ENCODE measurements around the gene UAP1L1. TPM values are rescaled to one million over a fixed set of nuclear protein-coding genes. Genes with fewer than 3 reads are reported as not detected.

Gene UAP1L1
- polyA plus RNA-seq, 1 donor from 2014 or later = 0.21 TPM

DNA sequence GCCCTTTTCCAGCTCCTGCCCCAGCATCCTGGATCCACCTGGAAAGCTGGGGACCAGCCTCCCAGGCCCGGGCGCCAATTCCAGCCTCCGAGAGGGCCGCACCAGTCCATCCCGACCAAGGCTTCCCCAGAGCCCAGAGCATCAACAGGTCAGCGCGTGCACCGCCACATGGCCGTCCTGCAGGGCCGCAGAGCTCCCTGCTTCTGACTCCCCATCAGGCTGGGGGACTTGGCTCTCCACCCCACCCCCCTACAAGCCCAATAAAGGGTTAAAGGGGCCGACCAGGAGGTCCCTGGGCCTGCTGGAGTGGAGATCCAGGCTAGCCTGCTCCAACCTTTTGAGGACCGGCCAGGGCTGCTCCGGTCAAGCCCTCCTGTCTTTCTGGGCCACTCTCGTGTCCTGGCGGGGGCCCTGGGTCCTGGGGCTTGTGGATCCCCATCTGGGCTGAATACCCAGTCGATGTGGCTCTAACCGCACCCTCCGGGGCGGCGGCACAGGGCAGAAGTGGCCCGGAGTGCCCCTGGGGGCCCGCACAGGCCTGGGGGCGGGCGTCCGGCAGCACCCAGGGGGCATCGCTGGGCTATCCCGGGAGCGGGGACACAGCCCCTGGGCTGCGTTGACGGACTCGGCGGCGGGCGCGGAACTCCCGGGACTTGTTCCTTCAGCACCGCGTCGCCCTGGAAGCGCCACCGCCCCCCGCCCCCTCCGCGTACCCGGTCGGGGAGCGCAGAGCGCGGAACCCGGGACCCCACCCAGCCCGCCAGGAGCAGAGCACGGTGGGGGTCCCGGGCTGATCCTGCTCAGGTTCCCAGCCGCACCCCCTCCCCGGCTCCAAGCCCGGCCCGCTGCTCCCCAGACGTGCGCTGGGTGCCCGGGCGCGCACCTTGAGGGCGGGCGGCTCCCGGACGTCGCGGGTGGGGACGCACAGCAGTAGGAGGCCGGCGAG, 24.0 kb upstream of the UAP1L1 start:
- no peak overlapping the region for H3K9ac ChIP-seq (ENCODE audit: low read length)
- TF ChIP-seq TAF1 (IDR thresholded peaks at IDR 0.05; ENCODE audit: low read depth) (no peak), POLR2AphosphoS5 (IDR thresholded peaks at IDR 0.05) (no peak), EZH2 (IDR thresholded peaks at IDR 0.05; ENCODE audit: borderline replicate concordance, insufficient read depth, low read length, poor library complexity, severe bottlenecking) (peak; percentile 21), MXI1 (conservative IDR thresholded peaks at IDR 0.05; ENCODE audit: poor library complexity, severe bottlenecking) (no peak), EP300 (conservative IDR thresholded peaks at IDR 0.05; ENCODE audit: poor library complexity, severe bottlenecking) (no peak), RAD21 (conservative IDR thresholded peaks at IDR 0.05) (no peak), SMC3 (conservative IDR thresholded peaks at IDR 0.05; ENCODE audit: poor library complexity) (no peak)
- TF ChIP-seq, protein P1, sequence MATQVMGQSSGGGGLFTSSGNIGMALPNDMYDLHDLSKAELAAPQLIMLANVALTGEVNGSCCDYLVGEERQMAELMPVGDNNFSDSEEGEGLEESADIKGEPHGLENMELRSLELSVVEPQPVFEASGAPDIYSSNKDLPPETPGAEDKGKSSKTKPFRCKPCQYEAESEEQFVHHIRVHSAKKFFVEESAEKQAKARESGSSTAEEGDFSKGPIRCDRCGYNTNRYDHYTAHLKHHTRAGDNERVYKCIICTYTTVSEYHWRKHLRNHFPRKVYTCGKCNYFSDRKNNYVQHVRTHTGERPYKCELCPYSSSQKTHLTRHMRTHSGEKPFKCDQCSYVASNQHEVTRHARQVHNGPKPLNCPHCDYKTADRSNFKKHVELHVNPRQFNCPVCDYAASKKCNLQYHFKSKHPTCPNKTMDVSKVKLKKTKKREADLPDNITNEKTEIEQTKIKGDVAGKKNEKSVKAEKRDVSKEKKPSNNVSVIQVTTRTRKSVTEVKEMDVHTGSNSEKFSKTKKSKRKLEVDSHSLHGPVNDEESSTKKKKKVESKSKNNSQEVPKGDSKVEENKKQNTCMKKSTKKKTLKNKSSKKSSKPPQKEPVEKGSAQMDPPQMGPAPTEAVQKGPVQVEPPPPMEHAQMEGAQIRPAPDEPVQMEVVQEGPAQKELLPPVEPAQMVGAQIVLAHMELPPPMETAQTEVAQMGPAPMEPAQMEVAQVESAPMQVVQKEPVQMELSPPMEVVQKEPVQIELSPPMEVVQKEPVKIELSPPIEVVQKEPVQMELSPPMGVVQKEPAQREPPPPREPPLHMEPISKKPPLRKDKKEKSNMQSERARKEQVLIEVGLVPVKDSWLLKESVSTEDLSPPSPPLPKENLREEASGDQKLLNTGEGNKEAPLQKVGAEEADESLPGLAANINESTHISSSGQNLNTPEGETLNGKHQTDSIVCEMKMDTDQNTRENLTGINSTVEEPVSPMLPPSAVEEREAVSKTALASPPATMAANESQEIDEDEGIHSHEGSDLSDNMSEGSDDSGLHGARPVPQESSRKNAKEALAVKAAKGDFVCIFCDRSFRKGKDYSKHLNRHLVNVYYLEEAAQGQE (IDR thresholded peaks at IDR 0.05; ENCODE audit: borderline replicate concordance) = no peak
- H3K27me3 ChIP-seq (ENCODE audit: insufficient read depth, low read depth, low read length) = peaks cover 73% of the 10 kb centered on the region
- H3K9me2 ChIP-seq (ENCODE audit: insufficient read depth, low read length) = no peaks in the 10 kb centered on the region
- H3K79me2 ChIP-seq (replicated peaks; ENCODE audit: insufficient read depth, low read length) = no peaks in the 10 kb centered on the region
- no peak overlapping the region for H3K27ac ChIP-seq (ENCODE audit: low read length)
- no peak overlapping the region for H3K4me2 ChIP-seq (ENCODE audit: low read length)
- H3K9me3 ChIP-seq (ENCODE audit: low read length) = no peaks in the 10 kb centered on the region
- H3F3A ChIP-seq (ENCODE audit: insufficient read depth, low read length, poor library complexity, severe bottlenecking) = no peaks in the 10 kb centered on the region
- peak overlapping the region; percentile 46 for H3K4me3 ChIP-seq (ENCODE audit: low read length)
- no peak overlapping the region for H2AFZ ChIP-seq (ENCODE audit: low read depth, low read length)
- H3K36me3 ChIP-seq (ENCODE audit: insufficient read depth, low read length) = no peaks in the 10 kb centered on the region
- H4K20me1 ChIP-seq (ENCODE audit: insufficient read depth) = no peaks in the 10 kb centered on the region

DNA sequence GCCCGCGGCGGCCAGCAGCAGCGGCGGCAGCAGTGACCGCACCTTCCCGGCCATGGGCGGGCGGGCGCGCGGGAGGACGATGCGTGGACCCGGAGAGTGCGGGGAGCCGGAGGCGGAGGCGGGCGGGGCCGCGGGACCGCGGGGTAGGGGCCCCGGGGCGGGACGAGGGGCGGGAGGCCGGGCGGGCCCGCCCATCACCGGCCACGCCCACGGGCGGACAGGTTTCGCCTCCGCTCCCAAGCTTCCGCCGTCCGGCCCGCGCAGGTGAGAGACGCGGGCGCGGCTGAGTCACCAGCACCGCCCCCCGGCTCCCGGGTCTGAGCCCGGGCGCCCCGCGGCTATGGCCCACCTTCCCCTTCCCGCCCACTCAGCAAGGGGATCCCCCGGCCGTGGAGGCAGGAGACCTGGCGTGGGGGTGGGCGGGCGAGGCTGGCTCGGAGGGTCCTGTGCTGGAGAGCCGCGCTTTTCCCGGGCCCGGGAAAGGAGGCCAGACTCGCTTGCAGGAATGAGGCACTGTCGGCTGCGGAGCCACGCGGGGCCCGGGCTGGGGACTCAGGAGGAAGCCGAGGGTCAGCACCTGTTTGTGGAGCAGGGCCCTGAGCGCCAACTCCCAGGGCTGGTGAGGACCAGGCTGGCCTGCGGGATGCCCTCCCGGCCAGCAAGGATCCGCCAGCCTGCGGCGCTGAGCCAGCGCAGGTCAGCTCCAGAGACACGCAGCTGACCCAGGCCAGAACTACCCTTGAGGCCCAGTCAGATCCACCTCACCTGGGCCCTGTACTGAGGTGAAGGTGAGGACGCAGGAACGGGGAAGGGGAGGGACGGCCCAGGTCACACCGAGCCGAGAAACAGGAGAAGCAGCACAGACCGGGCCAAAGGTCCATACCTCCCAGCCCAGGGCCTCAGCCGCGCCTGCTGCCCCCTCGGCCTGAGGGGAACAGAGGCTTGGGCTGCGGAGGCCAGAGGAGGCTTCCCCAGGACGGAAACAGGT, 23.1 kb upstream of the UAP1L1 start, which contains the start of gene ENTPD2:
Gene ENTPD2 (minus strand): TSS at position 118 of the 988 bp plus-strand sequence. CDS start 64 bp downstream, at position 54.
- no peaks in the 10 kb centered on the region for H3F3A ChIP-seq (ENCODE audit: insufficient read depth, low read length, poor library complexity, severe bottlenecking)
- H3K9me2 ChIP-seq (ENCODE audit: insufficient read depth, low read length) = no peaks in the 10 kb centered on the region
- no peak within 1 kb of the TSS for H3K4me2 ChIP-seq (ENCODE audit: low read length)
- no peaks in the 10 kb centered on the region for H3K9me3 ChIP-seq (ENCODE audit: low read length)
- H3K27me3 ChIP-seq (ENCODE audit: insufficient read depth, low read depth, low read length) = peaks cover 64% of the 10 kb centered on the region
- TF ChIP-seq, protein P1 (IDR thresholded peaks at IDR 0.05; ENCODE audit: borderline replicate concordance) = no peak
- TF ChIP-seq EP300 (conservative IDR thresholded peaks at IDR 0.05; ENCODE audit: poor library complexity, severe bottlenecking) (no peak), RAD21 (conservative IDR thresholded peaks at IDR 0.05) (no peak), POLR2AphosphoS5 (IDR thresholded peaks at IDR 0.05) (no peak), TAF1 (IDR thresholded peaks at IDR 0.05; ENCODE audit: low read depth) (no peak), EZH2 (IDR thresholded peaks at IDR 0.05; ENCODE audit: borderline replicate concordance, insufficient read depth, low read length, poor library complexity, severe bottlenecking) (no peak), MXI1 (conservative IDR thresholded peaks at IDR 0.05; ENCODE audit: poor library complexity, severe bottlenecking) (no peak), SMC3 (conservative IDR thresholded peaks at IDR 0.05; ENCODE audit: poor library complexity) (no peak)
- TF ChIP-seq, protein P2, sequence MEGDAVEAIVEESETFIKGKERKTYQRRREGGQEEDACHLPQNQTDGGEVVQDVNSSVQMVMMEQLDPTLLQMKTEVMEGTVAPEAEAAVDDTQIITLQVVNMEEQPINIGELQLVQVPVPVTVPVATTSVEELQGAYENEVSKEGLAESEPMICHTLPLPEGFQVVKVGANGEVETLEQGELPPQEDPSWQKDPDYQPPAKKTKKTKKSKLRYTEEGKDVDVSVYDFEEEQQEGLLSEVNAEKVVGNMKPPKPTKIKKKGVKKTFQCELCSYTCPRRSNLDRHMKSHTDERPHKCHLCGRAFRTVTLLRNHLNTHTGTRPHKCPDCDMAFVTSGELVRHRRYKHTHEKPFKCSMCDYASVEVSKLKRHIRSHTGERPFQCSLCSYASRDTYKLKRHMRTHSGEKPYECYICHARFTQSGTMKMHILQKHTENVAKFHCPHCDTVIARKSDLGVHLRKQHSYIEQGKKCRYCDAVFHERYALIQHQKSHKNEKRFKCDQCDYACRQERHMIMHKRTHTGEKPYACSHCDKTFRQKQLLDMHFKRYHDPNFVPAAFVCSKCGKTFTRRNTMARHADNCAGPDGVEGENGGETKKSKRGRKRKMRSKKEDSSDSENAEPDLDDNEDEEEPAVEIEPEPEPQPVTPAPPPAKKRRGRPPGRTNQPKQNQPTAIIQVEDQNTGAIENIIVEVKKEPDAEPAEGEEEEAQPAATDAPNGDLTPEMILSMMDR (IDR thresholded peaks at IDR 0.05; ENCODE audit: poor library complexity, severe bottlenecking) = no peak
- H2AFZ ChIP-seq (ENCODE audit: low read depth, low read length) = no peak within 1 kb of the TSS
- H3K4me3 ChIP-seq (ENCODE audit: low read length) = peak within 1 kb of the TSS; percentile 46
- no peaks in the 10 kb centered on the region for H3K79me2 ChIP-seq (replicated peaks; ENCODE audit: insufficient read depth, low read length)
- no peaks in the 10 kb centered on the region for H4K20me1 ChIP-seq (ENCODE audit: insufficient read depth)
- no peak within 1 kb of the TSS for H3K9ac ChIP-seq (ENCODE audit: low read length)
- H3K27ac ChIP-seq (ENCODE audit: low read length) = no peak within 1 kb of the TSS
- no peaks in the 10 kb centered on the region for H3K36me3 ChIP-seq (ENCODE audit: insufficient read depth, low read length)

Data from neural cell (in vitro differentiated cells).